GM12873 (cell line): ENCODE results near the gene ADD1.

ENCODE experiments used
- CTCF ChIP-seq: IDR thresholded peaks from 2 replicates; pipeline ENCODE4 v1.5.1; 2012; ENCODE audit warnings: low read depth, mild to moderate bottlenecking, moderate library complexity, low read length, control low read depth; ENCODE audit not compliant: insufficient read depth; ENCODE audit errors: missing control alignments

The ADD1 gene

DNA sequence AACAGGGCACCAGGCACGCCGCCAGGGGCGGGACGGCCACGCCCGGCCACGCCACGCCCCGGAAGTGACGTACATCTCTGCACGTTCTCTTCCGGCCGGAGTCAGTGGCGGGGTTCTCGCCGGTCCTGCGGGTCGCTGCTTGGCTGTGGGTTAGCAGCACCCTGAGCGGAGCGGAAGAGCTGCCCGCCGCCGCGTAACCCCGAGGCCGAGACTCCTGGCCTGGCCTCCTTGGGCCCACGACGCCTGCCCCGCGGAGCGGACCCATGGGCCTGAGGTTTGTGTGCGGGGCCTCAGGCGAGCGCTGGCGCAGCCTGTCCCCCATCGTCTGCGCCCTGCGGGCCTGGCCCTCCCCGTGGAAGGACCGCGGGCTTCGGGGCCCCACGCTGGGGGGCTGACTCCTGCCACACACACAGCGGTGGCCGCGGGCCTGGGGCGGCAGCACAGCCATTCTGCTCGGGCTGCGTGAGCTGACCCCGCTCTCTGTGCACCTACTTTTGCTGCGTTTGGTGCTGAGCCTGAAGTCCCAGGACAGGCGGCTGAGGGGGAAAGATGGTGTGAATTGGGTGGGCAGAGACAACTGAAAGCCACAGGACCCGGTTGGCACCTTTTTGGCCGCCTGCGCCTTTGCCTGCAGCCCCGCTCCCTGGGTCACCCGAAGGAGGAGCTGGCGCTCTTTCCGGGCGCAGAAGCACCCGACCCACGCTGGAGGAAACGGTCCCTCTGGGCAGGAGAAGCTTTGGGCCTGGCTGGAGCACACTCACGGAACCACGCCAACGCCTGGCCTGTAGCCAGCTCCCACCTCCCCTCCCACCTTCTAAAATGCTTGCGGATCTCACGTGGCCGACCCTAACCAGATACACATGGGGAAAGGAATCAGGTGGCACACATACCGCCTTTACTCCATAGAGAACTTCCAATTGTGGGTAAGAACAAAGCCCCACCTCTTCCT is 91.4 kb downstream of the ADD1 start:
- no peak for TF ChIP-seq CTCF

GRCh38 chr4:2935762-2936743 is 92.4 kb downstream of the ADD1 start:
- no peak for TF ChIP-seq CTCF

DNA sequence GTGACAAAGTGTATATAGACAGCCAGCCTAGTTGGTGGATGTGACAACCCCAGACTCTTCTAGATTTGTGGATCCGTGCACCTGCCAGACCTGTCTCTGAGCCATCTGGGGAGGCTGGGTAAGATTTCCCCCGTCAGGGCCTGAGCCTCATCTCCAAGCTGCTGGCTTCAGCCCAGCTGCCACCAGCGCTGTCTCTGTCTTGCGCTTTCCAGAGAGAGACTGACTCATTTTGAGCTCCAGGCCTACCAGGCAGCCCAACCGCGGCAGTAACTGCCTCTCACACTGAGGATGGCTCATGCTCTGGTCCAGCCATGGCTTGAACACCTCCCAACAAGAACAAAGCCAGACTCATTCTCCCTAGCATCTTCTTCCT is 93.1 kb downstream of the ADD1 start:
- no peak for TF ChIP-seq CTCF

- TF ChIP-seq CTCF, result no peak
Observed at GRCh38 chr4:2937146-2937857, 93.7 kb downstream of the ADD1 start.

GRCh38 chr4:2937986-2938385 is 94.3 kb downstream of the ADD1 start:
- TF ChIP-seq CTCF, result no peak

- TF ChIP-seq CTCF, result no peak
Observed at GRCh38 chr4:2938906-2939305, 95.3 kb downstream of the ADD1 start.
